DOHH2 (cell line): Measurements from ENCODE around the gene SEMA5A.

Experiments used
- H3F3A ChIP-seq: fragments of 200-600 bp; sonication (generic), shearing (Covaris generic); 2 replicates; pipeline ENCODE4 v1.6.0; 2016; ENCODE audit warnings: antibody characterized with exemption, mild to moderate bottlenecking; ENCODE audit not compliant: control insufficient read depth, insufficient read depth
- H3K27ac ChIP-seq: fragments of 200-600 bp; sonication (generic); 2 replicates; pipeline ENCODE4 v1.5.1; 2014; ENCODE audit warnings: low read depth, mild to moderate bottlenecking, low read length, moderate library complexity
- H3K27me3 ChIP-seq: fragments of 200-600 bp; sonication (generic); 2 replicates; pipeline ENCODE4 v1.6.1; 2014; ENCODE audit warnings: mild to moderate bottlenecking, low read length, mixed read lengths; ENCODE audit not compliant: control insufficient read depth
- H3K36me3 ChIP-seq: fragments of 200-600 bp; sonication (generic); 2 replicates; pipeline ENCODE4 v1.6.1; 2014; ENCODE audit warnings: mild to moderate bottlenecking, low read length, moderate library complexity, mixed read lengths; ENCODE audit not compliant: control insufficient read depth
- H3K4me1 ChIP-seq: fragments of 200-600 bp; sonication (generic); 2 replicates; pipeline ENCODE4 v1.6.1; 2014; ENCODE audit warnings: mild to moderate bottlenecking, low read length, mixed read lengths; ENCODE audit not compliant: control insufficient read depth
- H3K4me2 ChIP-seq: fragments of 200-600 bp; sonication (generic); 2 replicates; pipeline ENCODE4 v1.6.0; 2014; ENCODE audit warnings: mild to moderate bottlenecking, low read length, moderate library complexity
- H3K4me3 ChIP-seq: fragments of 200-600 bp; sonication (generic); 2 replicates; pipeline ENCODE4 v1.5.1; 2014; ENCODE audit warnings: mild to moderate bottlenecking, low read length, mixed read lengths
- H3K79me2 ChIP-seq: fragments of 200-600 bp; sonication (generic); 2 replicates; pipeline ENCODE4 v1.6.1; 2014; ENCODE audit warnings: mild to moderate bottlenecking, low read length, mixed read lengths; ENCODE audit not compliant: control insufficient read depth
- H3K9me2 ChIP-seq: fragments of 200-600 bp; sonication (generic); replicated peaks from 2 replicates; pipeline ENCODE4 v1.6.1; 2014; ENCODE audit warnings: mild to moderate bottlenecking, low read length, mixed read lengths; ENCODE audit not compliant: control insufficient read depth
- H3K9me3 ChIP-seq: fragments of 200-600 bp; sonication (generic); 2 replicates; pipeline ENCODE4 v1.6.1; 2014; ENCODE audit warnings: antibody characterized with exemption, low read length, mixed read lengths; ENCODE audit not compliant: control insufficient read depth, insufficient read depth
- H4K20me1 ChIP-seq: fragments of 200-600 bp; sonication (generic); 2 replicates; pipeline ENCODE4 v1.6.0; 2014; ENCODE audit warnings: low read depth, mild to moderate bottlenecking, antibody characterized with exemption, low read length, moderate library complexity; ENCODE audit not compliant: control insufficient read depth, insufficient read depth
- CTCF ChIP-seq: fragments of 200-600 bp; sonication (generic); IDR thresholded peaks from one replicate; pipeline ENCODE4 v1.5.1; 2014; ENCODE audit warnings: antibody characterized with exemption, mild to moderate bottlenecking, low read depth, low read length; ENCODE audit not compliant: poor library complexity, severe bottlenecking
- EZH2phosphoT487 ChIP-seq: fragments of 200-600 bp; sonication (generic); IDR thresholded peaks from 2 replicates; pipeline ENCODE4 v1.6.1; 2017; ENCODE audit warnings: borderline replicate concordance, mild to moderate bottlenecking, antibody characterized with exemption, low read length, moderate library complexity, mixed read lengths

Gene SEMA5A

GRCh38 chr5:9307150-9307549 is 238.7 kb downstream of the SEMA5A start:
- Histone ChIP-seq H3K9me2 (no peaks in the 10 kb centered on the region), H3K36me3 (no peaks in the 10 kb centered on the region), H3F3A (no peaks in the 10 kb centered on the region), H4K20me1 (no peaks in the 10 kb centered on the region), H3K79me2 (no peaks in the 10 kb centered on the region), H3K4me1 (no peaks in the 10 kb centered on the region), H3K4me3 (no peak overlapping the region), H3K27me3 (no peaks in the 10 kb centered on the region), H3K4me2 (no peak overlapping the region), H3K9me3 (no peaks in the 10 kb centered on the region), H3K27ac (no peak overlapping the region)
- no peak for TF ChIP-seq CTCF
- no peak for TF ChIP-seq EZH2phosphoT487

- H3K79me2 ChIP-seq, result no peaks in the 10 kb centered on the region
- no peak overlapping the region for H3K4me3 ChIP-seq
- no peak for TF ChIP-seq CTCF
- TF ChIP-seq EZH2phosphoT487, result no peak
- H3F3A ChIP-seq, result no peaks in the 10 kb centered on the region
- no peak overlapping the region for H3K4me2 ChIP-seq
- H3K4me1 ChIP-seq, result no peaks in the 10 kb centered on the region
- no peaks in the 10 kb centered on the region for H3K36me3 ChIP-seq
- H3K9me3 ChIP-seq, result no peaks in the 10 kb centered on the region
- no peaks in the 10 kb centered on the region for H4K20me1 ChIP-seq
- H3K27ac ChIP-seq, result no peak overlapping the region
- no peaks in the 10 kb centered on the region for H3K9me2 ChIP-seq
- H3K27me3 ChIP-seq, result no peaks in the 10 kb centered on the region
Observed at GRCh38 chr5:9302218-9302617, 243.7 kb downstream of the SEMA5A start.

- no peak for TF ChIP-seq CTCF
- no peak for TF ChIP-seq EZH2phosphoT487
- no peaks in the 10 kb centered on the region for H3K9me2 ChIP-seq
Observed at GRCh38 chr5:9301200-9301599, 244.7 kb downstream of the SEMA5A start.

GRCh38 chr5:9297134-9297533 is 248.7 kb downstream of the SEMA5A start:
- Histone ChIP-seq H3K4me3 (no peak overlapping the region), H3K9me2 (no peaks in the 10 kb centered on the region), H3K79me2 (no peaks in the 10 kb centered on the region), H3K27me3 (no peaks in the 10 kb centered on the region), H3K36me3 (no peaks in the 10 kb centered on the region), H3F3A (no peaks in the 10 kb centered on the region), H3K27ac (no peak overlapping the region), H3K4me2 (no peak overlapping the region), H4K20me1 (no peaks in the 10 kb centered on the region), H3K9me3 (no peaks in the 10 kb centered on the region), H3K4me1 (no peaks in the 10 kb centered on the region)
- TF ChIP-seq EZH2phosphoT487 (no peak), CTCF (no peak)

More at GRCh38 chr5:9301200-9301599, 244.7 kb downstream of the SEMA5A start:
- Histone ChIP-seq H3K27ac (no peak overlapping the region), H3K4me2 (no peak overlapping the region), H4K20me1 (no peaks in the 10 kb centered on the region), H3K9me3 (no peaks in the 10 kb centered on the region), H3F3A (no peaks in the 10 kb centered on the region), H3K36me3 (no peaks in the 10 kb centered on the region), H3K4me1 (no peaks in the 10 kb centered on the region), H3K27me3 (no peaks in the 10 kb centered on the region), H3K79me2 (no peaks in the 10 kb centered on the region), H3K4me3 (no peak overlapping the region)
